ENCODE measurements around the gene GPR65. TPM values are rescaled to one million over a fixed set of nuclear protein-coding genes. Genes with fewer than 3 reads are reported as not detected.

GPR65 gene
- total and polyA plus RNA-seq, 10 of the 15 experiments (the other 5 are each of a cell fraction or from before 2014, with no cell fraction given) = 4.4 to 14.7 (median 9.4) TPM

GRCh38 chr14:88044776-88045446 lies 40.0 kb downstream of the GPR65 start (continued):
- TF ChIP-seq ATF7 (IDR thresholded peaks at IDR 0.05; ENCODE audit: low read depth) (no peak), RELB (IDR thresholded peaks at IDR 0.05; ENCODE audit: low read depth) (no peak), ETV6 (conservative IDR thresholded peaks at IDR 0.05 in 1 of 2, IDR thresholded peaks at IDR 0.05 in 1 of 2; ENCODE audit: borderline replicate concordance in 1 of 2, low read depth in 1 of 2) (0 out of 4 replicates have a peak, but pooled peaks of 1 of the 2 experiments have one; percentile 25)

GRCh38 chr14:88045705-88046104 lies 40.8 kb downstream of the GPR65 start:
- no peaks in the 10 kb centered on the region for H3K36me3 ChIP-seq (ENCODE audit: control insufficient read depth in 2 of 2, insufficient read depth in 2 of 2, low read length in 1 of 2)
- no peak overlapping the region for H3K9ac ChIP-seq (ENCODE audit: control insufficient read depth, insufficient read depth, low read length)
- 40% methylated on average over 3 of the region's 3 CpGs for WGBS (ENCODE audit: insufficient coverage, insufficient replicate concordance, low lambda C conversion rate, missing lambda C conversion rate)
- H3K4me3 ChIP-seq = no peak overlapping the region
- H4K20me1 ChIP-seq (ENCODE audit: control insufficient read depth, insufficient read depth) = no peaks in the 10 kb centered on the region
- no TSS peak for BruUV-seq (replicated peaks)
- H3K4me1 ChIP-seq (ENCODE audit: control insufficient read depth, insufficient read depth, low read length) = no peaks in the 10 kb centered on the region
- ATAC-seq = no peak
- H3K4me2 ChIP-seq (ENCODE audit: control insufficient read depth, insufficient read depth) = no peak overlapping the region
- H3K27me3 ChIP-seq (replicated peaks in 1 of 2; ENCODE audit: control insufficient read depth in 2 of 2, insufficient read depth in 2 of 2, low read length in 1 of 2) = no peaks in the 10 kb centered on the region; a peak in 1 of 4 replicates
- H2AFZ ChIP-seq (ENCODE audit: control insufficient read depth, low read depth, low read length) = no peak overlapping the region
- no peak overlapping the region for H3K27ac ChIP-seq (ENCODE audit: control insufficient read depth, insufficient read depth)
- SMC1A ChIA-PET (ENCODE audit: uncharacterized antibody, unreplicated experiment) = interaction anchor here (1.4 kb wide), 1 partner anchor 50 kb away, joined by 3 read pairs; no protein-coding TSS in a partner anchor
- RAD21 ChIA-PET (ENCODE audit: unreplicated experiment) = no interaction called here
- in situ Hi-C loops (cut with MboI) (no loop called here), intact Hi-C loops (cut with micrococcal nuclease; ENCODE audit: unreplicated experiment) (no loop called here)
- DNase-seq (ENCODE audit: low read depth, low spot score) = no peak
- CTCF ChIA-PET = interaction anchor here (0.5 kb wide), 1 partner anchor 300 kb away, joined by 4 read pairs; no protein-coding TSS in a partner anchor
- no peaks in the 10 kb centered on the region for H3K79me2 ChIP-seq (ENCODE audit: control insufficient read depth, insufficient read depth, low read length)
- FAIRE-seq = no peak
- POLR2A ChIA-PET = no interaction called here
- no peaks in the 10 kb centered on the region for H3K9me3 ChIP-seq (replicated peaks; ENCODE audit: control insufficient read depth, insufficient read depth, low read length)
- TF ChIP-seq TAF1 (IDR thresholded peaks at IDR 0.05; ENCODE audit: borderline replicate concordance, low read depth, low read length) (no peak), YBX1 (IDR thresholded peaks at IDR 0.05) (no peak), RBBP5 (conservative IDR thresholded peaks at IDR 0.05) (no peak), ATF3 (IDR thresholded peaks at IDR 0.05; ENCODE audit: borderline replicate concordance, extremely low read depth, low read depth, low read length) (no peak), SMAD1 (IDR thresholded peaks at IDR 0.05; ENCODE audit: low read depth, partially characterized antibody) (no peak), CEBPZ (IDR thresholded peaks at IDR 0.05; ENCODE audit: low read depth, low read length) (no peak), POLR2AphosphoS5 (IDR thresholded peaks at IDR 0.05; ENCODE audit: low read length) (no peak), SMC3 (IDR thresholded peaks at IDR 0.05; ENCODE audit: borderline replicate concordance, low read length) (no peak), HDAC2 (IDR thresholded peaks at IDR 0.05) (no peak), FOXK2 (IDR thresholded peaks at IDR 0.05) (no peak), IRF4 (IDR thresholded peaks at IDR 0.05; ENCODE audit: low read depth, low read length) (no peak), ZNF207 (IDR thresholded peaks at IDR 0.05; ENCODE audit: borderline replicate concordance) (no peak), CBFB (IDR thresholded peaks at IDR 0.05; ENCODE audit: low read depth) (no peak), FOXM1 (IDR thresholded peaks at IDR 0.05; ENCODE audit: low read depth, low read length) (no peak), SMARCA5 (IDR thresholded peaks at IDR 0.05) (no peak)

Data from GM12878 (cell line).